Progenitor cell of endocrine pancreas (in vitro differentiated cells): ENCODE results near the gene RFNG. TPM values are rescaled to one million over a fixed set of nuclear protein-coding genes. Genes with fewer than 3 reads are reported as not detected.

ENCODE experiments used
- DNase-seq: peaks from one replicate; pipeline ENCODE4 v3.0.0; 2021; ENCODE audit warnings: low spot score; ENCODE audit not compliant: unreplicated experiment
- H3K27ac Mint-ChIP-seq: 2 replicates; pipeline ENCODE4 v1.8.0; 2021; ENCODE audit warnings: mild to moderate bottlenecking, moderate library complexity, mixed read lengths
- H3K27me3 Mint-ChIP-seq: 2 replicates; pipeline ENCODE4 v1.8.0; 2021; ENCODE audit warnings: mixed read lengths
- H3K36me3 Mint-ChIP-seq: 2 replicates; pipeline ENCODE4 v1.8.0; 2022; ENCODE audit warnings: mixed read lengths; ENCODE audit not compliant: insufficient read depth
- H3K4me1 Mint-ChIP-seq: 2 replicates; pipeline ENCODE4 v1.8.0; 2021; ENCODE audit warnings: low read depth, mixed read lengths
- H3K4me3 Mint-ChIP-seq: 2 replicates; pipeline ENCODE4 v1.8.0; 2021; ENCODE audit warnings: low read depth, mild to moderate bottlenecking, moderate library complexity, mixed read lengths
- H3K9me3 Mint-ChIP-seq: 2 replicates; pipeline ENCODE4 v1.8.0; 2021; ENCODE audit warnings: low read depth, mixed read lengths
- total RNA-seq: library from RNA; stranded (reverse); gene quantifications from 2 replicates; pipeline ENCODE4 v1.2.1, GENCODE V29; 2021
- TF ChIP-seq, protein P1 (sequence below): fragments of 200-600 bp; sonication (generic); IDR thresholded peaks from one replicate; pipeline ENCODE4 v1.5.0; 2021; ENCODE audit warnings: antibody characterized with exemption, mild to moderate bottlenecking; ENCODE audit not compliant: unreplicated experiment

Gene RFNG
- total RNA-seq, 1 donor from 2014 or later: 65.5 TPM

DNA sequence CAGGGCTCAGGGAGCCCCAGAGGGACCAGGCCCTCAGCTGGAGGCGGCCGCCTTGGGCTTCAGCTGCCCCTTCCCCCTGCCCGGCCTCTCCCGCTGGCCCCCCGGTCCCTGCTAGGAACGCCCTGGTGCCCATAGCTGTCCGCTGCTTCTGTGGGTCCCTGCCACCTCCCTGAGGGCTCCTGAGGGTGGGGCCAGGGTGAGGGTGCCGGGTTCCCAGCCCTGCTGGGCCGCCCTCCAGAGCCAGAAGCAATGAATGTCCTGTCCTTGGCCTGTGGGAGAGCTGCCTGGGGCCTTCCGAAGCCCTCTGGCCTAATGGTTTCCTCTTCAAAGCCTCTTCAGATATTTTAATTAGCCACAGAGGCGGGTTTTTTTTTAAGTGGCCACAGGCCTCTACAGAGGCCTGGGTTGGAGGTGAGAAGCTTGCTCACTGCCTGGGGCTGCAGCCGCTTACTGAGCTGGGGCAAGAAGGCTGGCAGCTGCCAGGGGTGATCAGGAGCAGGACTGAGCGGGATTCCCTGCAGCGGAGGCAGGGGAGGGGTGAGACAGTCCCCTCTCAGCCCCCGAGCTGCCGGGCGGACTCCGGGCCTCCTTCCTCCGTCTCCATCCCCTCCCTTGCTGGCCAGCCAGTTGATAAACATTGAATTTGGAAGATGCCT lies 38.8 kb downstream of the RFNG start:
- Mint-ChIP-seq H3K4me1 (no peaks in the 10 kb centered on the region), H3K27ac (no peak overlapping the region), H3K4me3 (no peak overlapping the region), H3K36me3 (no peaks in the 10 kb centered on the region), H3K27me3 (no peaks in the 10 kb centered on the region), H3K9me3 (no peaks in the 10 kb centered on the region)
- TF ChIP-seq, protein P1, sequence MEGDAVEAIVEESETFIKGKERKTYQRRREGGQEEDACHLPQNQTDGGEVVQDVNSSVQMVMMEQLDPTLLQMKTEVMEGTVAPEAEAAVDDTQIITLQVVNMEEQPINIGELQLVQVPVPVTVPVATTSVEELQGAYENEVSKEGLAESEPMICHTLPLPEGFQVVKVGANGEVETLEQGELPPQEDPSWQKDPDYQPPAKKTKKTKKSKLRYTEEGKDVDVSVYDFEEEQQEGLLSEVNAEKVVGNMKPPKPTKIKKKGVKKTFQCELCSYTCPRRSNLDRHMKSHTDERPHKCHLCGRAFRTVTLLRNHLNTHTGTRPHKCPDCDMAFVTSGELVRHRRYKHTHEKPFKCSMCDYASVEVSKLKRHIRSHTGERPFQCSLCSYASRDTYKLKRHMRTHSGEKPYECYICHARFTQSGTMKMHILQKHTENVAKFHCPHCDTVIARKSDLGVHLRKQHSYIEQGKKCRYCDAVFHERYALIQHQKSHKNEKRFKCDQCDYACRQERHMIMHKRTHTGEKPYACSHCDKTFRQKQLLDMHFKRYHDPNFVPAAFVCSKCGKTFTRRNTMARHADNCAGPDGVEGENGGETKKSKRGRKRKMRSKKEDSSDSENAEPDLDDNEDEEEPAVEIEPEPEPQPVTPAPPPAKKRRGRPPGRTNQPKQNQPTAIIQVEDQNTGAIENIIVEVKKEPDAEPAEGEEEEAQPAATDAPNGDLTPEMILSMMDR: no peak
- DNase-seq: no peak

DNA sequence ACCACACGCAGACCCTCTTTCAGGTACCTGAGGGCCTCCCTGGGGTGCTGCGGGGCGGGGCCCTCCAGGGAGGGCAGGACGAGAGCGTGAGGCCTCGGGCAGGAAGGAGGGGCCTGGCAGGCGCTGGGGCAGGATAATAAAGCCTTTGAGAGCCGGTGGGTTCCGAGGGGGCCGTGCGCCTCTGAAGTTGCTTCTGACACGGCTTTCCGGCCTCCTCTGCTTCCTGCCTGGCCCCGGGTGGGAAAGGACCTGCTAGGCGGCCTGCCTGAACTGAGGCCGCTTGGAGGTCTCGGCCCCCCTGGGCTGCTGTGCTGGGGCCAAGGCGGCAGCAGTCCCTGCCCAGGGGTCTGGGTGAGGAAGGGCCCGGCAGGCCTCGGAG lies 39.4 kb downstream of the RFNG start:
- no peak overlapping the region for H3K4me3 Mint-ChIP-seq
- no peaks in the 10 kb centered on the region for H3K36me3 Mint-ChIP-seq
- TF ChIP-seq, protein P1: no peak
- no peaks in the 10 kb centered on the region for H3K4me1 Mint-ChIP-seq
- no peak overlapping the region for H3K27ac Mint-ChIP-seq
- DNase-seq: no peak
- H3K27me3 Mint-ChIP-seq: no peaks in the 10 kb centered on the region
- no peaks in the 10 kb centered on the region for H3K9me3 Mint-ChIP-seq

DNA sequence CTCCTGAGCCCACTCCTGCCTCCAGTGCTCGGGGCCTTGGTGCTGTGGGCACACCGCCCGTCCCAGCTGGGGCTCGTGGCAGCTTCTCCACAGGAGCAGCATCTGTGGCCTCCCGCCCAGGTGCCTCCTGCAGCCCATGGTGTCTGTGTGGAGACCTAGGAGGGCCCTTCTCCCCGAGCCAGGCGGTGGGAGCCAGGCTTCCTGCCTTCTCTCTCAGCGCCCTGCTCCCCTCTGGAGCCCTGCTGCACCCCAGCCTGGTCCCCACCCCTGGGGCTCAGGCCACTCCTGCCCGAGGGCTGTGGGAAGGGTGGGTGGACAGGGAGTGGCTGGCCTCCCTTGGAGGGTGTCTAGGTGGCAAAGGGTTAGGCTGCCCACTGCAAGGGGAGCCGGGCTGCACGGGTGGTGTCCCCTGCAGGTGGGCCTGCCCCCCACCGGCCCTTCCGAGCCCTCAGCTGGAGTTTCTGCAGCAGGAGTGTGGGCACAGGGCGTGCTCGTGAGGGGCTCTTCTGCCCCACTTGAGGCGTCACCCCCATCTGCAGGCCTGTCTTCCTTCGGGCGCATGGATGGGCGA lies 39.9 kb downstream of the RFNG start:
- Mint-ChIP-seq H3K4me1 (no peaks in the 10 kb centered on the region), H3K36me3 (no peaks in the 10 kb centered on the region), H3K27ac (no peak overlapping the region), H3K27me3 (no peaks in the 10 kb centered on the region), H3K4me3 (no peak overlapping the region), H3K9me3 (no peaks in the 10 kb centered on the region)
- no peak for DNase-seq
- TF ChIP-seq, protein P1: no peak

DNA sequence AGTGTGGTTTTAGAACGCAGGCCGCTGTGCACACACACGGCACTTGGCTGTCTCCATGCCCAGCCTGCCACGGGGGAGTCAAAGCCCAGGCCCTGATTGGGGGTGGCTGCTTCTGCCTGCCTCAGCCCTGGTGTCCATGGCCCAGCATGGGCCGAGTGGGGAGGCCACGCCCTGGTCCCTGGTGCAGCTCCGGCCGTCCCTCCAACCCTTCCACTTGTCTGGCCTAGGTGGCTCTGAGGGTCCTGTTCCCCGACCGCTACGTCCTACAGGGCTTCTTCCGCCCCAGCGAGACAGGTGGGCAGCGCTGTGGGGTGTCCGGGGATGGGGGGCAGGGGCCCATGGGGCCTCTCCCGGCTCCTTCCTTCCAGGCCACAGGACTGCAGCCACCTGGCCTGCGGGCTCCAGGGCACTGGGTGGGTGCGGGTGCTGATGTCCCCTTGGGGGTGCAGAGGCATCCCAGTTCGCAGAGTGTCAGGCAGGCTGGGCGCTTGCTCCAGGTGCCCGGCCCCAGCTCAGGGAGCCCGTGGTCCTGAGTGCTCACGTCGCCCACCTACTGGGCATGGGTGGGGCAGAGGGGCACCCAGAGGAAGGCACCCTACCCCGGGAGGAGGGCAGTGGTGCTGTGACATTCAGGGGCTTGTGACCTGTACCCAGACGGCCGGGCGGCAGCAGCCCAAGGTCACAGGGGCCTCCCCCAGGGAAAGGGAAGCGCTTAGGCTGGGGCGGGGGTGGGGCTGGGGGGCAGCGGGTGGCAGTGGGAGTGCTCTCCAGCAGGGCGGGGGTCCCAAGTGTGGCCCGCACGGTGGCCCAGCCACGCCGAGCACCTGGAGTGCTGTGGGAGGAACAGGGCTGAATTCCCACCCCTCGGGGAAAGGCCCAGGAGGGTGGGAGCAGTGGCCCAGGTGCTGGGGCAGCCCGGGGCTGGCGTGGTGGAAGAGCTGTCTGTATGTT lies 40.8 kb downstream of the RFNG start:
- TF ChIP-seq, protein P1: no peak
- no peak for DNase-seq
- Mint-ChIP-seq H3K4me1 (no peaks in the 10 kb centered on the region), H3K27ac (no peak overlapping the region), H3K36me3 (no peaks in the 10 kb centered on the region), H3K9me3 (no peaks in the 10 kb centered on the region), H3K27me3 (no peaks in the 10 kb centered on the region), H3K4me3 (no peak overlapping the region)

DNA sequence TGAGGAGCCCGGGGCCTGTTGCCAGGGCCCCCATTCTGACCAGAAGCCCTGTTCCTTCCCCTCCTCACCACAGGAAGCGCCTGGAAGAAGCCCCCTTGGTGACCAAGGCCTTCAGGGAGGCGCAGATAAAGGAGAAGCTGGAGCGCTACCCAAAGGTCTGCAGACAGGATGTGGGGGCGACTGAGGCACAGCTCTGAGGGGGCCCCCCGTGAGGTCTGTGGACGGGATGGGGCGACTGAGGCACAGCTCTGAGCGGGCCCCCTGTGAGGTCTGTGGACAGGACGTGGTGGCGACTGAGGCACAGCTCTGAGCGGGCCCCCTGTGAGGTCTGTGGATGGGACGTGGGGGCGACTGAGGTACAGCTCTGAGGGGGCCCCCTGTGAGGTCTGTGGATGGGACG lies 42.2 kb downstream of the RFNG start:
- Mint-ChIP-seq H3K27me3 (no peaks in the 10 kb centered on the region), H3K27ac (no peak overlapping the region), H3K4me3 (no peak overlapping the region), H3K9me3 (no peaks in the 10 kb centered on the region), H3K36me3 (no peaks in the 10 kb centered on the region), H3K4me1 (no peaks in the 10 kb centered on the region)
- DNase-seq: no peak
- TF ChIP-seq, protein P1: no peak
